WTC11 (cell line): ENCODE data around the gene SPTAN1. TPM values are rescaled to one million over a fixed set of nuclear protein-coding genes. Genes with fewer than 3 reads are reported as not detected.

Source experiments
- ATAC-seq: fragments of 200-7000 bp; cut with Tn5 transposase; 2 replicates; pipeline ENCODE4 v1.10.0; 2021; ENCODE audit warnings: mild to moderate bottlenecking, moderate library complexity
- CTCF ChIA-PET: fragments of 300-600 bp; sonication (Branson Sonifier 250); formaldehyde crosslinking; loops from one replicate; lab custom pipeline; 2021; ENCODE audit warnings: antibody characterized with exemption; lab: Charles Lee
- POLR2A ChIA-PET: fragments of 350-600 bp; sonication (Branson Sonifier 250); formaldehyde crosslinking; loops from one replicate; lab custom pipeline; 2021; ENCODE audit warnings: antibody characterized with exemption; lab: Charles Lee
- DNase-seq: peaks from one replicate; pipeline ENCODE4 v3.0.0; 2021; ENCODE audit warnings: low spot score
- H3K27ac Mint-ChIP-seq: 2 replicates; pipeline ENCODE4 v1.8.0; 2021; ENCODE audit warnings: mixed read lengths
- H3K27me3 Mint-ChIP-seq: 2 replicates; pipeline ENCODE4 v1.8.0; 2021; ENCODE audit warnings: low read depth, mild to moderate bottlenecking, moderate library complexity, mixed read lengths
- H3K36me3 Mint-ChIP-seq: 2 replicates; pipeline ENCODE4 v1.8.0; 2021; ENCODE audit warnings: mixed read lengths
- H3K4me1 Mint-ChIP-seq: 2 replicates; pipeline ENCODE4 v1.8.0; 2022; ENCODE audit warnings: mixed read lengths
- H3K4me3 Mint-ChIP-seq: 2 replicates; pipeline ENCODE4 v1.8.0; 2021; ENCODE audit warnings: mild to moderate bottlenecking, moderate library complexity, mixed read lengths
- H3K9me3 Mint-ChIP-seq: 2 replicates; pipeline ENCODE4 v1.8.0; 2021; ENCODE audit warnings: mixed read lengths
- AFF4 ChIP-seq: sonication (generic); formaldehyde crosslinking; IDR thresholded peaks from 2 replicates; pipeline ENCODE4 v1.8.1; 2023; ENCODE audit warnings: mild to moderate bottlenecking, missing genetic modification reagents, borderline replicate concordance
- ATF1 ChIP-seq: sonication (generic); formaldehyde crosslinking; IDR thresholded peaks from 2 replicates; pipeline ENCODE4 v1.8.1; 2023; ENCODE audit warnings: mild to moderate bottlenecking, moderate library complexity, missing genetic modification reagents
- CREB1 ChIP-seq: sonication (generic); formaldehyde crosslinking; IDR thresholded peaks from 2 replicates; pipeline ENCODE4 v1.8.0; 2023; ENCODE audit warnings: mild to moderate bottlenecking, missing genetic modification reagents
- E2F4 ChIP-seq: sonication (generic); formaldehyde crosslinking; IDR thresholded peaks from 2 replicates; pipeline ENCODE4 v1.8.1; 2022; ENCODE audit warnings: low read depth, mild to moderate bottlenecking, moderate library complexity, missing genetic modification reagents, borderline replicate concordance
- FOXP4 ChIP-seq: sonication (generic); formaldehyde crosslinking; IDR thresholded peaks from 2 replicates; pipeline ENCODE4 v1.8.0; 2022; ENCODE audit warnings: mild to moderate bottlenecking, missing genetic modification reagents
- IRF2 ChIP-seq: sonication (generic); formaldehyde crosslinking; IDR thresholded peaks from 2 replicates; pipeline ENCODE4 v1.8.0; 2022; ENCODE audit warnings: low read depth, missing genetic modification reagents, borderline replicate concordance
- MLX ChIP-seq: sonication (generic); formaldehyde crosslinking; IDR thresholded peaks from 2 replicates; pipeline ENCODE4 v1.8.1; 2023; ENCODE audit warnings: mild to moderate bottlenecking, missing genetic modification reagents, moderate library complexity
- MYBL2 ChIP-seq: sonication (generic); formaldehyde crosslinking; IDR thresholded peaks from 2 replicates; pipeline ENCODE4 v1.8.1; 2023; ENCODE audit warnings: mild to moderate bottlenecking, moderate library complexity, missing genetic modification reagents
- PREB ChIP-seq: sonication (generic); formaldehyde crosslinking; IDR thresholded peaks from 2 replicates; pipeline ENCODE4 v1.8.1; 2022; ENCODE audit warnings: mild to moderate bottlenecking, missing genetic modification reagents, moderate library complexity, borderline replicate concordance
- SP1 ChIP-seq: sonication (generic); formaldehyde crosslinking; conservative IDR thresholded peaks from 2 replicates; pipeline ENCODE4 v1.8.1; 2022; ENCODE audit warnings: missing genetic modification reagents
- STAT6 ChIP-seq: sonication (generic); formaldehyde crosslinking; conservative IDR thresholded peaks from 2 replicates; pipeline ENCODE4 v1.8.1; 2023; ENCODE audit warnings: mild to moderate bottlenecking, low read depth, missing genetic modification reagents, moderate library complexity
- TEAD1 ChIP-seq: sonication (generic); formaldehyde crosslinking; IDR thresholded peaks from 2 replicates; pipeline ENCODE4 v1.8.0; 2022; ENCODE audit warnings: mild to moderate bottlenecking, missing genetic modification reagents
- ZBTB43 ChIP-seq: sonication (generic); formaldehyde crosslinking; IDR thresholded peaks from 2 replicates; pipeline ENCODE4 v1.8.1; 2023; ENCODE audit warnings: mild to moderate bottlenecking, missing genetic modification reagents
- ZMAT4 ChIP-seq: fragments of 250-450 bp; sonication (Bioruptor Pico); IDR thresholded peaks from 2 replicates; pipeline ENCODE4 v1.9.0; 2021; ENCODE audit warnings: mild to moderate bottlenecking
- ZNF281 ChIP-seq: sonication (generic); formaldehyde crosslinking; IDR thresholded peaks from 2 replicates; pipeline ENCODE4 v1.8.0; 2023; ENCODE audit warnings: mild to moderate bottlenecking, missing genetic modification reagents
- ZNF425 ChIP-seq: fragments of 250-450 bp; sonication (Bioruptor Pico); conservative IDR thresholded peaks from 2 replicates; pipeline ENCODE4 v1.9.0; 2021; ENCODE audit warnings: mild to moderate bottlenecking
- total RNA-seq: library from RNA; stranded (reverse); gene quantifications from 3 replicates; pipeline ENCODE4 v1.2.3, GENCODE V29; 2021

Gene SPTAN1
- total RNA-seq, 1 experiment from 2014 or later: 255 TPM

- ChIA-PET CTCF (interaction anchor here (2.6 kb wide), 1 partner anchor 99 kb away, joined by 19 read pairs; no protein-coding TSS in a partner anchor), POLR2A (no interaction called here)
- no peak for ATAC-seq
- Mint-ChIP-seq H3K9me3 (no peaks in the 10 kb centered on the region), H3K4me1 (peaks cover 3% of the 10 kb centered on the region; the same call in 1 of the 2 replicates), H3K27ac (no peak overlapping the region), H3K4me3 (no peak overlapping the region), H3K36me3 (peaks cover 40% of the 10 kb centered on the region), H3K27me3 (no peaks in the 10 kb centered on the region)
- no peak for DNase-seq
- no peak for TF ChIP-seq ZNF425
- TF ChIP-seq MLX (CRISPR knock-in tag): no peak
- no peak for TF ChIP-seq STAT6
- TF ChIP-seq AFF4: no peak
- no peak for TF ChIP-seq ZBTB43 (CRISPR knock-in tag)
- TF ChIP-seq PREB (CRISPR knock-in tag): no peak
- no peak for TF ChIP-seq FOXP4 (CRISPR knock-in tag)
- TF ChIP-seq ATF1 (CRISPR knock-in tag): no peak
- no peak for TF ChIP-seq ZNF281 (CRISPR knock-in tag)
- no peak for TF ChIP-seq MYBL2 (CRISPR knock-in tag)
- TF ChIP-seq SP1 (CRISPR knock-in tag): no peak
- no peak for TF ChIP-seq ZMAT4
- TF ChIP-seq CREB1 (CRISPR knock-in tag): no peak
- TF ChIP-seq TEAD1 (CRISPR knock-in tag): no peak
- TF ChIP-seq IRF2 (CRISPR knock-in tag): no peak
- TF ChIP-seq E2F4: no peak
Measured at GRCh38 chr9:128634111-128634510, 81.7 kb downstream of the SPTAN1 start.
